ENCODE measurements around the gene IDH3A.

The IDH3A gene

GRCh38 chr15:78177447-78177873 is 28.3 kb downstream of the IDH3A start:
- no peak for DNase-seq (ENCODE audit: low read depth)
- no peak overlapping the region for H3K4me3 ChIP-seq (ENCODE audit: low read depth, low read length)
- peak; percentile 83 for TF ChIP-seq CTCF (IDR thresholded peaks at IDR 0.05; ENCODE audit: low read depth, low read length, missing control alignments)

GRCh38 chr15:78178064-78178463 is 28.9 kb downstream of the IDH3A start:
- DNase-seq (ENCODE audit: low read depth) = no peak
- no peak overlapping the region for H3K4me3 ChIP-seq (ENCODE audit: low read depth, low read length)
- no peak for TF ChIP-seq CTCF (IDR thresholded peaks at IDR 0.05; ENCODE audit: low read depth, low read length, missing control alignments)

GRCh38 chr15:78179286-78179840 is 30.2 kb downstream of the IDH3A start:
- no peak overlapping the region for H3K4me3 ChIP-seq (ENCODE audit: low read depth, low read length)
- no peak for TF ChIP-seq CTCF (IDR thresholded peaks at IDR 0.05; ENCODE audit: low read depth, low read length, missing control alignments)
- no peak for DNase-seq (ENCODE audit: low read depth)

GRCh38 chr15:78179906-78180305 is 30.7 kb downstream of the IDH3A start:
- TF ChIP-seq CTCF (IDR thresholded peaks at IDR 0.05; ENCODE audit: low read depth, low read length, missing control alignments) = no peak
- DNase-seq (ENCODE audit: low read depth) = no peak
- no peak overlapping the region for H3K4me3 ChIP-seq (ENCODE audit: low read depth, low read length)

- DNase-seq (ENCODE audit: low read depth) = no peak
- H3K4me3 ChIP-seq (ENCODE audit: low read depth, low read length) = no peak overlapping the region
- no peak for TF ChIP-seq CTCF (IDR thresholded peaks at IDR 0.05; ENCODE audit: low read depth, low read length, missing control alignments)
Measured at GRCh38 chr15:78182336-78182700, 33.2 kb downstream of the IDH3A start.

- DNase-seq (ENCODE audit: low read depth) = no peak
- H3K4me3 ChIP-seq (ENCODE audit: low read depth, low read length) = no peak overlapping the region
- no peak for TF ChIP-seq CTCF (IDR thresholded peaks at IDR 0.05; ENCODE audit: low read depth, low read length, missing control alignments)
Measured at GRCh38 chr15:78182821-78183220, 33.7 kb downstream of the IDH3A start.

- H3K4me3 ChIP-seq (ENCODE audit: low read depth, low read length) = no peak overlapping the region
- no peak for DNase-seq (ENCODE audit: low read depth)
- no peak for TF ChIP-seq CTCF (IDR thresholded peaks at IDR 0.05; ENCODE audit: low read depth, low read length, missing control alignments)
Measured at GRCh38 chr15:78192826-78193594, 43.8 kb downstream of the IDH3A start.
